CD14-positive monocyte (primary cell): ENCODE results near the gene TRIM38. TPM values are rescaled to one million over a fixed set of nuclear protein-coding genes. Genes with fewer than 3 reads are reported as not detected.

Source experiments
- DNase-seq, 3 donors: peaks; one replicate each; pipeline ENCODE4 v3.0.0-alpha.2; 2011 to 2022
- H2AFZ ChIP-seq: 2 replicates; pipeline ENCODE4 v1.6.0; 2012; ENCODE audit warnings: mild to moderate bottlenecking, low read depth, low read length, inconsistent platforms; ENCODE audit not compliant: insufficient read depth, poor library complexity, severe bottlenecking
- H3K27ac ChIP-seq, 2 donors: 1 replicate in 1 of 2; 2 replicates in 1 of 2; pipeline ENCODE4 v1.5.1; 2012 to 2013; ENCODE audit warnings: low read length in 2 of 2, control low read depth in 1 of 2, inconsistent platforms in 1 of 2, low read depth in 1 of 2, mild to moderate bottlenecking in 1 of 2
- H3K27me3 ChIP-seq, 2 donors: one replicate each; pipeline versions ENCODE4 v1.6.0 to v1.6.1; 2011 to 2013; ENCODE audit warnings: low read length in 2 of 2; ENCODE audit not compliant: control insufficient read depth in 2 of 2, insufficient read depth in 2 of 2
- H3K36me3 ChIP-seq, 2 donors: replicated peaks in 1 of 2; 1 replicate in 1 of 2; 2 replicates in 1 of 2; pipeline versions ENCODE4 v1.5.1 to v1.6.1; 2012 to 2013; ENCODE audit warnings: low read length in 2 of 2, control low read depth in 1 of 2, inconsistent platforms in 1 of 2, mild to moderate bottlenecking in 1 of 2; ENCODE audit not compliant: insufficient read depth in 2 of 2, control insufficient read depth in 1 of 2
- H3K4me1 ChIP-seq, 2 donors: 1 replicate in 1 of 2; 2 replicates in 1 of 2; pipeline versions ENCODE4 v1.5.1 to v1.6.1; 2012 to 2013; ENCODE audit warnings: low read length in 2 of 2, control low read depth in 1 of 2, inconsistent platforms in 1 of 2, mild to moderate bottlenecking in 1 of 2, moderate library complexity in 1 of 2; ENCODE audit not compliant: insufficient read depth in 2 of 2, control insufficient read depth in 1 of 2
- H3K4me2 ChIP-seq: replicated peaks from 2 replicates; pipeline ENCODE3; 2012; ENCODE audit warnings: low read length, moderate library complexity, mild to moderate bottlenecking; ENCODE audit not compliant: poor library complexity, severe bottlenecking; ENCODE audit errors: extremely low read depth
- H3K4me3 ChIP-seq, 3 experiments: fragments of 200-600 bp in 1 of 3; sonication (generic) in 1 of 3; replicated peaks in 1 of 3; 1 replicate in 2 of 3; 2 replicates in 1 of 3; pipeline ENCODE4 v1.5.1; 2011 to 2013; ENCODE audit warnings: low read length in 3 of 3, mild to moderate bottlenecking in 3 of 3, control low read depth in 2 of 3, low read depth in 2 of 3, inconsistent platforms in 1 of 3, moderate library complexity in 1 of 3
- H3K79me2 ChIP-seq: 2 replicates; pipeline ENCODE4 v1.6.0; 2012; ENCODE audit warnings: mild to moderate bottlenecking, control low read depth, inconsistent platforms, low read length, moderate library complexity; ENCODE audit not compliant: insufficient read depth
- H3K9ac ChIP-seq: 2 replicates; pipeline ENCODE4 v1.6.0; 2017; ENCODE audit warnings: low read length, mild to moderate bottlenecking; ENCODE audit not compliant: insufficient read depth, poor library complexity, severe bottlenecking
- H3K9me3 ChIP-seq, 2 donors: replicated peaks in 1 of 2; 1 replicate in 1 of 2; 2 replicates in 1 of 2; pipeline versions ENCODE4 v1.5.1 to v1.6.1; 2012 to 2013; ENCODE audit warnings: low read length in 2 of 2, control low read depth in 1 of 2; ENCODE audit not compliant: control insufficient read depth in 1 of 2, insufficient read depth in 1 of 2
- H4K20me1 ChIP-seq: 2 replicates; pipeline ENCODE4 v1.6.0; 2012; ENCODE audit warnings: mild to moderate bottlenecking, low read length, control low read depth, moderate library complexity; ENCODE audit not compliant: insufficient read depth
- H3K27ac Mint-ChIP-seq, 7 donors: one replicate each; pipeline ENCODE4 v1.8.0; 2020; ENCODE audit warnings: mild to moderate bottlenecking in 7 of 7, mixed read lengths in 7 of 7, moderate library complexity in 6 of 7, inconsistent platforms in 2 of 7
- H3K27me3 Mint-ChIP-seq, 3 donors: one replicate each; pipeline ENCODE4 v1.8.0; 2021 to 2022; ENCODE audit warnings: low read depth in 3 of 3, mild to moderate bottlenecking in 3 of 3, mixed read lengths in 3 of 3, moderate library complexity in 3 of 3, inconsistent platforms in 1 of 3
- H3K36me3 Mint-ChIP-seq, 2 donors: one replicate each; pipeline ENCODE4 v1.8.0; 2020; ENCODE audit warnings: mixed read lengths in 2 of 2, inconsistent platforms in 1 of 2, mild to moderate bottlenecking in 1 of 2
- H3K4me1 Mint-ChIP-seq: one replicate; pipeline ENCODE4 v1.8.0; 2020; ENCODE audit warnings: mild to moderate bottlenecking, mixed read lengths
- H3K4me3 Mint-ChIP-seq, 2 donors: one replicate each; pipeline ENCODE4 v1.8.0; 2020; ENCODE audit warnings: mild to moderate bottlenecking in 2 of 2, mixed read lengths in 2 of 2, moderate library complexity in 1 of 2
- H3K9me3 Mint-ChIP-seq, 7 donors: one replicate each; pipeline ENCODE4 v1.8.0; 2020 to 2022; ENCODE audit warnings: mixed read lengths in 7 of 7, mild to moderate bottlenecking in 6 of 7, moderate library complexity in 6 of 7, inconsistent platforms in 2 of 7
- WGBS: methylation state at CpG from one replicate; pipeline ENCODE4 v1.1.5; 2013; ENCODE audit warnings: missing lambda C conversion rate; ENCODE audit not compliant: insufficient coverage; 5-methylcytosine and 5-hydroxymethylcytosine counted together
- intact Hi-C, 2 donors: fragments of 100-400 bp; cut with micrococcal nuclease; formaldehyde crosslinking; loops; one replicate each; pipeline versions ENCODE4 v1.15.0 to v1.15.1; 2023
- polyA plus RNA-seq, 3 donors: library from polyadenylated mRNA; depleted of rRNA in 1 of 3; unstranded in 2 of 3; stranded (reverse) in 1 of 3; fragments of 300-500 nt in 2 of 3; fragments of >200 nt in 1 of 3; fragmentation: Illumina TruSeq in 2 of 3; gene quantifications; 1 replicate in 2 of 3; 2 replicates in 1 of 3; pipeline ENCODE4 v1.2.3, GENCODE V29; 2012 to 2021
- TF ChIP-seq, protein P1 (sequence below): fragments of 200-600 bp; IDR thresholded peaks from one replicate; pipeline ENCODE4 v1.8.0; 2022; ENCODE audit warnings: antibody characterized with exemption, mild to moderate bottlenecking

Gene TRIM38
- polyA plus RNA-seq, 3 donors: 4.1 to 23.2 (median 8.0) TPM

DNA sequence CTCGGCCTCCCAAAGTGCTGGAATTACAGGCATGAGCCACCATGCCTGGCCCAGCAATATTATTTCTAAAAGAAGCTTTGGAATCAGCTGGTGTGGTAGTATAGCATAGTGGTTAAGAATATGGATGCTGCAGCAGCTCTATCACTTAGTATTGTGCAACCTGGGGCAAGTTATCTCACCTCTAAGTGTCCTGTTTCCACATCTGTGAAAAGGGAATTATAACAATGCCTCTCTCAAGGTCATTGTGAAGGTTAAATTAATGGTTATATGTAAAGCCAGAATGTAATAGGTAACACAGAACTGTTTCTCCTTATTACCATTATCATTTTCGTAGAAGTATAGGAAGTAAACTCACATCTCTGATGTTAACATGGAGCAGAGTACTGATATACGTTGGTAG lies 46.3 kb upstream of the TRIM38 start:
- no peaks in the 10 kb centered on the region for H3K36me3 Mint-ChIP-seq
- no peak overlapping the region for H3K4me3 Mint-ChIP-seq
- H3K27me3 ChIP-seq: no peaks in the 10 kb centered on the region
- peaks cover under 1% of the 10 kb centered on the region for H3K4me1 Mint-ChIP-seq
- no peak overlapping the region for H3K27ac Mint-ChIP-seq
- no peak overlapping the region for H2AFZ ChIP-seq
- no peak for DNase-seq
- peaks cover 1 to 3% (median 2%) of the 10 kb centered on the region in 3 donors for H3K27me3 Mint-ChIP-seq
- TF ChIP-seq, protein P1, sequence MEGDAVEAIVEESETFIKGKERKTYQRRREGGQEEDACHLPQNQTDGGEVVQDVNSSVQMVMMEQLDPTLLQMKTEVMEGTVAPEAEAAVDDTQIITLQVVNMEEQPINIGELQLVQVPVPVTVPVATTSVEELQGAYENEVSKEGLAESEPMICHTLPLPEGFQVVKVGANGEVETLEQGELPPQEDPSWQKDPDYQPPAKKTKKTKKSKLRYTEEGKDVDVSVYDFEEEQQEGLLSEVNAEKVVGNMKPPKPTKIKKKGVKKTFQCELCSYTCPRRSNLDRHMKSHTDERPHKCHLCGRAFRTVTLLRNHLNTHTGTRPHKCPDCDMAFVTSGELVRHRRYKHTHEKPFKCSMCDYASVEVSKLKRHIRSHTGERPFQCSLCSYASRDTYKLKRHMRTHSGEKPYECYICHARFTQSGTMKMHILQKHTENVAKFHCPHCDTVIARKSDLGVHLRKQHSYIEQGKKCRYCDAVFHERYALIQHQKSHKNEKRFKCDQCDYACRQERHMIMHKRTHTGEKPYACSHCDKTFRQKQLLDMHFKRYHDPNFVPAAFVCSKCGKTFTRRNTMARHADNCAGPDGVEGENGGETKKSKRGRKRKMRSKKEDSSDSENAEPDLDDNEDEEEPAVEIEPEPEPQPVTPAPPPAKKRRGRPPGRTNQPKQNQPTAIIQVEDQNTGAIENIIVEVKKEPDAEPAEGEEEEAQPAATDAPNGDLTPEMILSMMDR: no peak
- no peaks in the 10 kb centered on the region for H3K79me2 ChIP-seq
- H3K9ac ChIP-seq: no peak overlapping the region
- H3K4me3 ChIP-seq: no peak overlapping the region
- no peaks in the 10 kb centered on the region for H3K36me3 ChIP-seq
- no peaks in the 10 kb centered on the region for H3K9me3 ChIP-seq
- 100% methylated on average over 2 of the region's 3 CpGs for WGBS
- no peak overlapping the region for H3K27ac ChIP-seq
- H4K20me1 ChIP-seq: no peaks in the 10 kb centered on the region
- H3K4me1 ChIP-seq: no peaks in the 10 kb centered on the region
- intact Hi-C loops: no loop called here
- H3K9me3 Mint-ChIP-seq: peaks cover 0 to 3% (median 0%) of the 10 kb centered on the region in 7 donors
- no peak overlapping the region for H3K4me2 ChIP-seq

DNA sequence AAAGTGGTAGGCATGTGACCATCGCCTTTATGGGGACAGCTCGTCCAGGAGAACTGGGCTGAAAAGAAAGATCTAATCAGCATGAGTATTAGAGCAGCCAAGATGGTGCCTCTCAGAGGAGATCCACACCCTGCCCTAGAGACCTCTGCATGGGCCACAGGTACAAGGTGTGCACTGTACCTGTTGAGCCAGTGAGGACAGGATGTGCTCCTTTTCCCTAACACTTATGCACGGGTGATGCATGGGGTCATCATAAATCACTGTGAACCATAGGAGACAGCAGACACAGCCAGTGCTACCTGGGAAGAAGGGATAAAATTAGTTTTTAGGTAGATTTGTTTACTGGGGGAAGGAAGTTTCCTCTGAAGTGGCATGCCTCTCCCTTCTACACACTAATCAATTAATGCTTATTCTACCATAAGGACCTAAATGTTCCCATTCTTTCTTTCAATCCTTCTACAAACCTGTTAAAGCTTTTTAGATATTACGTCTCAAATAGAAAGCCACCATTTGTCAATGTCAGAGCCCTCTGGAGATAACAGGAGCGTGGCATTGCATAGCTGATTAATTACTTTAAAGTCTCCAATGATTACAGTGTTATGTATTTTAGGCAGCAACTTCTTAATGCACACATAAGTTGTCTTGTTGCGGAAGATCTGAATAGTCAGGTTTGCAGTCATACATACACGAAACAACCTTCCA lies 45.7 kb upstream of the TRIM38 start:
- H3K4me3 ChIP-seq: no peak overlapping the region
- intact Hi-C loops: no loop called here
- TF ChIP-seq, protein P1: no peak
- no peaks in the 10 kb centered on the region for H3K4me1 ChIP-seq
- H3K27me3 ChIP-seq: no peaks in the 10 kb centered on the region
- no peaks in the 10 kb centered on the region for H3K36me3 Mint-ChIP-seq
- no peak overlapping the region for H3K4me2 ChIP-seq
- H2AFZ ChIP-seq: no peak overlapping the region
- H4K20me1 ChIP-seq: no peaks in the 10 kb centered on the region
- no peak for DNase-seq
- no peak overlapping the region for H3K9ac ChIP-seq
- H3K4me3 Mint-ChIP-seq: no peak overlapping the region
- H3K9me3 ChIP-seq: no peaks in the 10 kb centered on the region
- H3K27ac ChIP-seq: no peak overlapping the region
- H3K79me2 ChIP-seq: no peaks in the 10 kb centered on the region
- peaks cover 4% of the 10 kb centered on the region for H3K4me1 Mint-ChIP-seq
- H3K36me3 ChIP-seq: no peaks in the 10 kb centered on the region
- peaks cover 0 to 3% (median 0%) of the 10 kb centered on the region in 7 donors for H3K9me3 Mint-ChIP-seq
- peaks cover 1 to 3% (median 2%) of the 10 kb centered on the region in 3 donors for H3K27me3 Mint-ChIP-seq
- WGBS: 92% methylated on average over 3 of the region's 7 CpGs
- H3K27ac Mint-ChIP-seq: no peak overlapping the region
